CD14-positive monocyte (primary cell): ENCODE measurements around the gene PARL. TPM values are rescaled to one million over a fixed set of nuclear protein-coding genes. Genes with fewer than 3 reads are reported as not detected.
"Not testable (repeated sequence)": the region's sequence is repeated elsewhere in the genome, so short reads cannot be mapped to it uniquely, and the experiment has no call there.

Source experiments
- DNase-seq, 3 donors: peaks; one replicate each; pipeline ENCODE4 v3.0.0-alpha.2; 2011 to 2022
- H2AFZ ChIP-seq: 2 replicates; pipeline ENCODE4 v1.6.0; 2012; ENCODE audit warnings: mild to moderate bottlenecking, low read depth, low read length, inconsistent platforms; ENCODE audit not compliant: insufficient read depth, poor library complexity, severe bottlenecking
- H3K27ac ChIP-seq, 2 donors: 1 replicate in 1 of 2; 2 replicates in 1 of 2; pipeline ENCODE4 v1.5.1; 2012 to 2013; ENCODE audit warnings: low read length in 2 of 2, control low read depth in 1 of 2, inconsistent platforms in 1 of 2, low read depth in 1 of 2, mild to moderate bottlenecking in 1 of 2
- H3K27me3 ChIP-seq, 2 donors: one replicate each; pipeline versions ENCODE4 v1.6.0 to v1.6.1; 2011 to 2013; ENCODE audit warnings: low read length in 2 of 2; ENCODE audit not compliant: control insufficient read depth in 2 of 2, insufficient read depth in 2 of 2
- H3K36me3 ChIP-seq, 2 donors: replicated peaks in 1 of 2; 1 replicate in 1 of 2; 2 replicates in 1 of 2; pipeline versions ENCODE4 v1.5.1 to v1.6.1; 2012 to 2013; ENCODE audit warnings: low read length in 2 of 2, control low read depth in 1 of 2, inconsistent platforms in 1 of 2, mild to moderate bottlenecking in 1 of 2; ENCODE audit not compliant: insufficient read depth in 2 of 2, control insufficient read depth in 1 of 2
- H3K4me1 ChIP-seq, 2 donors: 1 replicate in 1 of 2; 2 replicates in 1 of 2; pipeline versions ENCODE4 v1.5.1 to v1.6.1; 2012 to 2013; ENCODE audit warnings: low read length in 2 of 2, control low read depth in 1 of 2, inconsistent platforms in 1 of 2, mild to moderate bottlenecking in 1 of 2, moderate library complexity in 1 of 2; ENCODE audit not compliant: insufficient read depth in 2 of 2, control insufficient read depth in 1 of 2
- H3K4me2 ChIP-seq: replicated peaks from 2 replicates; pipeline ENCODE3; 2012; ENCODE audit warnings: low read length, moderate library complexity, mild to moderate bottlenecking; ENCODE audit not compliant: poor library complexity, severe bottlenecking; ENCODE audit errors: extremely low read depth
- H3K4me3 ChIP-seq, 3 experiments: fragments of 200-600 bp in 1 of 3; sonication (generic) in 1 of 3; replicated peaks in 1 of 3; 1 replicate in 2 of 3; 2 replicates in 1 of 3; pipeline ENCODE4 v1.5.1; 2011 to 2013; ENCODE audit warnings: low read length in 3 of 3, mild to moderate bottlenecking in 3 of 3, control low read depth in 2 of 3, low read depth in 2 of 3, inconsistent platforms in 1 of 3, moderate library complexity in 1 of 3
- H3K79me2 ChIP-seq: 2 replicates; pipeline ENCODE4 v1.6.0; 2012; ENCODE audit warnings: mild to moderate bottlenecking, control low read depth, inconsistent platforms, low read length, moderate library complexity; ENCODE audit not compliant: insufficient read depth
- H3K9ac ChIP-seq: 2 replicates; pipeline ENCODE4 v1.6.0; 2017; ENCODE audit warnings: low read length, mild to moderate bottlenecking; ENCODE audit not compliant: insufficient read depth, poor library complexity, severe bottlenecking
- H3K9me3 ChIP-seq, 2 donors: replicated peaks in 1 of 2; 1 replicate in 1 of 2; 2 replicates in 1 of 2; pipeline versions ENCODE4 v1.5.1 to v1.6.1; 2012 to 2013; ENCODE audit warnings: low read length in 2 of 2, control low read depth in 1 of 2; ENCODE audit not compliant: control insufficient read depth in 1 of 2, insufficient read depth in 1 of 2
- H4K20me1 ChIP-seq: 2 replicates; pipeline ENCODE4 v1.6.0; 2012; ENCODE audit warnings: mild to moderate bottlenecking, low read length, control low read depth, moderate library complexity; ENCODE audit not compliant: insufficient read depth
- H3K27ac Mint-ChIP-seq, 7 donors: one replicate each; pipeline ENCODE4 v1.8.0; 2020; ENCODE audit warnings: mild to moderate bottlenecking in 7 of 7, mixed read lengths in 7 of 7, moderate library complexity in 6 of 7, inconsistent platforms in 2 of 7
- H3K27me3 Mint-ChIP-seq, 3 donors: one replicate each; pipeline ENCODE4 v1.8.0; 2021 to 2022; ENCODE audit warnings: low read depth in 3 of 3, mild to moderate bottlenecking in 3 of 3, mixed read lengths in 3 of 3, moderate library complexity in 3 of 3, inconsistent platforms in 1 of 3
- H3K36me3 Mint-ChIP-seq, 2 donors: one replicate each; pipeline ENCODE4 v1.8.0; 2020; ENCODE audit warnings: mixed read lengths in 2 of 2, inconsistent platforms in 1 of 2, mild to moderate bottlenecking in 1 of 2
- H3K4me1 Mint-ChIP-seq: one replicate; pipeline ENCODE4 v1.8.0; 2020; ENCODE audit warnings: mild to moderate bottlenecking, mixed read lengths
- H3K4me3 Mint-ChIP-seq, 2 donors: one replicate each; pipeline ENCODE4 v1.8.0; 2020; ENCODE audit warnings: mild to moderate bottlenecking in 2 of 2, mixed read lengths in 2 of 2, moderate library complexity in 1 of 2
- H3K9me3 Mint-ChIP-seq, 7 donors: one replicate each; pipeline ENCODE4 v1.8.0; 2020 to 2022; ENCODE audit warnings: mixed read lengths in 7 of 7, mild to moderate bottlenecking in 6 of 7, moderate library complexity in 6 of 7, inconsistent platforms in 2 of 7
- WGBS: methylation state at CpG from one replicate; pipeline ENCODE4 v1.1.5; 2013; ENCODE audit warnings: missing lambda C conversion rate; ENCODE audit not compliant: insufficient coverage; 5-methylcytosine and 5-hydroxymethylcytosine counted together
- intact Hi-C, 2 donors: fragments of 100-400 bp; cut with micrococcal nuclease; formaldehyde crosslinking; loops; one replicate each; pipeline versions ENCODE4 v1.15.0 to v1.15.1; 2023
- polyA plus RNA-seq, 3 donors: library from polyadenylated mRNA; depleted of rRNA in 1 of 3; unstranded in 2 of 3; stranded (reverse) in 1 of 3; fragments of 300-500 nt in 2 of 3; fragments of >200 nt in 1 of 3; fragmentation: Illumina TruSeq in 2 of 3; gene quantifications; 1 replicate in 2 of 3; 2 replicates in 1 of 3; pipeline ENCODE4 v1.2.3, GENCODE V29; 2012 to 2021
- TF ChIP-seq, protein P1 (sequence below): fragments of 200-600 bp; IDR thresholded peaks from one replicate; pipeline ENCODE4 v1.8.0; 2022; ENCODE audit warnings: antibody characterized with exemption, mild to moderate bottlenecking

Gene PARL
- polyA plus RNA-seq, 3 donors: 65.6 to 196 (median 155) TPM

DNA sequence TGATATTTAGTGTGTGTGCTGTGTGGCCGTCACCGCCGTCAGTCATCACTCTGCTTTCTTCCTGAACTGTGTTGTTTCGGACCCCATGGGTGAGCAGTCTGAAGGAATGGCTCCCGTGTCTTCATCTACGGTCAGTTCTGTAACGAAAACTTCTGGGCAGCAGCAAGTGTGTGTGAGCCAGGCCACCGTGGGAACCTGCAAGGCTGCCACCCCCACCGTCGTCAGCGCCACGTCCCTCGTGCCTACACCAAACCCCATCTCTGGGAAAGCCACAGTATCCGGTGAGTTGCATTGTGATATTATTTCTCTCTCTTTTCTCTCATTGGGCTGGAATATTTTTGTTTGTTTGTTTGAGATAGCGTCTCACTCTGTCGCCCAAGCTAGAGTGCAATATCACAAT lies 94.0 kb downstream of the PARL start:
- H3K79me2 ChIP-seq: no peaks in the 10 kb centered on the region
- 98% methylated on average over 6 of the region's 16 CpGs for WGBS
- no peaks in the 10 kb centered on the region for H3K4me1 ChIP-seq
- H4K20me1 ChIP-seq: peaks cover 4% of the 10 kb centered on the region
- H3K9me3 ChIP-seq: no peaks in the 10 kb centered on the region
- Mint-ChIP-seq H3K27me3 (no peaks in the 10 kb centered on the region), H3K27ac (peak overlapping the region in 2 of 7 donors; percentile 56 to 72), H3K9me3 (no peaks in the 10 kb centered on the region), H3K4me3 (no peak overlapping the region), H3K36me3 (peaks cover 77 to 93% of the 10 kb centered on the region in 2 donors), H3K4me1 (no peaks in the 10 kb centered on the region)
- peaks cover 68 to 95% of the 10 kb centered on the region in 2 donors for H3K36me3 ChIP-seq
- no peaks in the 10 kb centered on the region for H3K27me3 ChIP-seq
- no peak overlapping the region for H3K27ac ChIP-seq
- H3K9ac ChIP-seq: no peak overlapping the region
- intact Hi-C loops: no loop called here
- no peak overlapping the region for H3K4me2 ChIP-seq
- TF ChIP-seq, protein P1, sequence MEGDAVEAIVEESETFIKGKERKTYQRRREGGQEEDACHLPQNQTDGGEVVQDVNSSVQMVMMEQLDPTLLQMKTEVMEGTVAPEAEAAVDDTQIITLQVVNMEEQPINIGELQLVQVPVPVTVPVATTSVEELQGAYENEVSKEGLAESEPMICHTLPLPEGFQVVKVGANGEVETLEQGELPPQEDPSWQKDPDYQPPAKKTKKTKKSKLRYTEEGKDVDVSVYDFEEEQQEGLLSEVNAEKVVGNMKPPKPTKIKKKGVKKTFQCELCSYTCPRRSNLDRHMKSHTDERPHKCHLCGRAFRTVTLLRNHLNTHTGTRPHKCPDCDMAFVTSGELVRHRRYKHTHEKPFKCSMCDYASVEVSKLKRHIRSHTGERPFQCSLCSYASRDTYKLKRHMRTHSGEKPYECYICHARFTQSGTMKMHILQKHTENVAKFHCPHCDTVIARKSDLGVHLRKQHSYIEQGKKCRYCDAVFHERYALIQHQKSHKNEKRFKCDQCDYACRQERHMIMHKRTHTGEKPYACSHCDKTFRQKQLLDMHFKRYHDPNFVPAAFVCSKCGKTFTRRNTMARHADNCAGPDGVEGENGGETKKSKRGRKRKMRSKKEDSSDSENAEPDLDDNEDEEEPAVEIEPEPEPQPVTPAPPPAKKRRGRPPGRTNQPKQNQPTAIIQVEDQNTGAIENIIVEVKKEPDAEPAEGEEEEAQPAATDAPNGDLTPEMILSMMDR: no peak
- DNase-seq: no peak
- H2AFZ ChIP-seq: no peak overlapping the region
- H3K4me3 ChIP-seq: no peak overlapping the region

DNA sequence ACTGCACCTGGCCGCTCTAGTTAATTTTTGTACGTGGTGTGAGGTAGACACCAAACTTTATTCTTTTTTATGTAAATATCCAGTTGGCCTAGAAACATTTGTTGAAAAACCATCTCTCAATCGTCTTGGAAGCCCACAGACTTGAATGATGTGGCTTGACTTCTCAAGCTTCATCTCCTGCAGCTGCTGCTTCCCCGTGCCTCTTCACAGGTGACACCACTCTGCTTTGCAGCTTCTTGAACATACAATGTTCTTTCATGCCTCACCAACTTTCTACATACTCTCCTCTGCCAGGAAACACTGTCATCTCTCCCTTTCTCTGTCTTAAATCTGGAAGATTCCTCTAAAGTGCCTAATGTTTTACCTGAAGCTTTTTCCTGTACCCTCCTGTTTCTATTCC lies 94.9 kb downstream of the PARL start:
- 89% methylated on average over 2 of the region's 4 CpGs for WGBS
- H3K27ac Mint-ChIP-seq: peak overlapping the region in 2 of 7 donors; percentile 54 to 55

DNA sequence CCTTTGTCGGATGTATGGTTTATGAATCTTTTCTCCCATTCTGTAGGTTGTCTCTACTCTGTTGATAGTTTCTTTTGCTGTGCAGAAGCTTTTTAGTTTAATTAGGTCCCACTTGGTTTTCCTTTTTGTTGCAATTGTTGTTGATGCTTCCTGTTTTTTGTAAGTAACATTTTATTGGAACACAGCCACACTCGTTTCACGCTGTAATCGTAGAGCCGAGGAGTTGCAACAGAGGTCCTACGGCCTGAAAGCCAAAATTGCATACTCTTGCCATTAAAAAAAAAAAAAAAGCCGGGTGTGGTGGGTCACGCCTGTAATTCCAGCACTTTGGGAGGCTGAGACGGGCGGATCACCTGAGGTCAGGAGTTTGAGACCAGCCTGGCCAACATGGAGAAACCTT lies 100.2 kb downstream of the PARL start:
- Histone ChIP-seq H3K9ac (peak overlapping the region; percentile 45), H3K36me3 (peaks cover 25 to 38% of the 10 kb centered on the region in 2 donors), H3K79me2 (peaks cover 15% of the 10 kb centered on the region), H3K27ac (peak overlapping the region; percentile 69 to 92), H3K4me2 (peak overlapping the region; percentile 79), H3K4me1 (peaks cover 47 to 58% of the 10 kb centered on the region in 2 donors), H3K4me3 (peak overlapping the region in 1 of 3 experiments; percentile 72)
- H3K27me3 Mint-ChIP-seq, H2AFZ ChIP-seq, H3K27me3 ChIP-seq, H3K9me3 Mint-ChIP-seq, H4K20me1 ChIP-seq, H3K9me3 ChIP-seq: not testable (repeated sequence)
- peak overlapping the region in 1 of 2 donors; percentile 83 for H3K4me3 Mint-ChIP-seq
- 7% methylated on average over 3 of the region's 10 CpGs for WGBS
- H3K36me3 Mint-ChIP-seq: peaks cover 41 to 50% of the 10 kb centered on the region in 2 donors
- H3K27ac Mint-ChIP-seq: peak overlapping the region; percentile 89 to 97 (median 95)
- peaks cover 46% of the 10 kb centered on the region for H3K4me1 Mint-ChIP-seq
- intact Hi-C loops: loop anchor here (5.0 to 10.0 kb wide), 2 partner anchors 90 to 93 kb away; no protein-coding TSS in a partner anchor
- peak; percentile 69 to 81 (median 77) for DNase-seq

More for the DNA sequence above, 94.9 kb downstream of the PARL start:
- no peaks in the 10 kb centered on the region for H3K9me3 Mint-ChIP-seq
- peaks cover 67 to 91% of the 10 kb centered on the region in 2 donors for H3K36me3 ChIP-seq
- no peaks in the 10 kb centered on the region for H3K79me2 ChIP-seq
- TF ChIP-seq, protein P1: no peak
- DNase-seq: no peak
- no peak overlapping the region for H3K4me3 ChIP-seq
- peaks cover 3% of the 10 kb centered on the region for H3K4me1 Mint-ChIP-seq
- H3K9ac ChIP-seq: no peak overlapping the region
- no peak overlapping the region for H3K27ac ChIP-seq
- H4K20me1 ChIP-seq: no peaks in the 10 kb centered on the region
- H3K27me3 ChIP-seq: no peaks in the 10 kb centered on the region
- H3K4me3 Mint-ChIP-seq: no peak overlapping the region
- H3K36me3 Mint-ChIP-seq: peaks cover 77 to 85% of the 10 kb centered on the region in 2 donors
- no peaks in the 10 kb centered on the region for H3K9me3 ChIP-seq
- H3K4me2 ChIP-seq: no peak overlapping the region
- peaks cover 4 to 5% of the 10 kb centered on the region in 2 donors for H3K4me1 ChIP-seq
- intact Hi-C loops: loop anchor here in 1 of 2 donors (10.0 kb wide), 1 partner anchor 85 kb away; no protein-coding TSS in a partner anchor
- no peaks in the 10 kb centered on the region for H3K27me3 Mint-ChIP-seq
- H2AFZ ChIP-seq: no peak overlapping the region
